Daoy (cell line): ENCODE results near the gene FPR2. TPM values are rescaled to one million over a fixed set of nuclear protein-coding genes. Genes with fewer than 3 reads are reported as not detected.
"Not testable (repeated sequence)": the region's sequence is repeated elsewhere in the genome, so short reads cannot be mapped to it uniquely, and the experiment has no call there.

Source experiments
- DNase-seq: peaks from one replicate; pipeline ENCODE4 v3.0.0-alpha.2; 2015; ENCODE audit warnings: low read depth
- total RNA-seq: library from RNA; depleted of rRNA; stranded (reverse); fragments of >200 nt; shearing (Covaris generic); gene quantifications from 2 replicates; pipeline ENCODE4 v1.2.3, GENCODE V29; 2014; rRNA removed

The FPR2 gene
- total RNA-seq: not detected in 2 replicates

- no peak for DNase-seq
These were observed at the start of gene FPR2 for GRCh38 chr19:51760697-51761356. Gene FPR2 (plus strand): TSS chr19:51761180. CDS start chr19:51768659, 7,479 bp downstream.

GRCh38 chr19:51711702-51712101 lies 49.3 kb upstream of the FPR2 start:
- no peak for DNase-seq

- peak; percentile 72 for DNase-seq
These were observed 48.4 kb upstream of the FPR2 start for GRCh38 chr19:51712461-51713081.

GRCh38 chr19:51713319-51714285 lies 47.4 kb upstream of the FPR2 start:
- no peak for DNase-seq

GRCh38 chr19:51714848-51715247 lies 46.1 kb upstream of the FPR2 start:
- DNase-seq: no peak

GRCh38 chr19:51715850-51716249 lies 45.1 kb upstream of the FPR2 start:
- no peak for DNase-seq

GRCh38 chr19:51716925-51717324 lies 44.1 kb upstream of the FPR2 start:
- no peak for DNase-seq

GRCh38 chr19:51719251-51719988 lies 41.6 kb upstream of the FPR2 start:
- DNase-seq: no peak

- DNase-seq: no peak
These were observed 39.1 kb upstream of the FPR2 start for GRCh38 chr19:51721905-51722304.

GRCh38 chr19:51722492-51722891 lies 38.5 kb upstream of the FPR2 start:
- DNase-seq: no peak

- DNase-seq: no peak
These were observed 36.4 kb upstream of the FPR2 start for GRCh38 chr19:51724543-51724942.

- peak; percentile 85 for DNase-seq
These were observed 34.9 kb upstream of the FPR2 start for GRCh38 chr19:51726049-51726448.

GRCh38 chr19:51727349-51727880 lies 33.6 kb upstream of the FPR2 start:
- peak; percentile 86 for DNase-seq

- DNase-seq: no peak
These were observed 31.2 kb upstream of the FPR2 start for GRCh38 chr19:51729781-51730180.

- DNase-seq: no peak
These were observed 27.0 kb upstream of the FPR2 start for GRCh38 chr19:51733742-51734522.

GRCh38 chr19:51735759-51736449 lies 25.1 kb upstream of the FPR2 start:
- DNase-seq: peak; percentile 80

GRCh38 chr19:51737389-51737788 lies 23.6 kb upstream of the FPR2 start:
- DNase-seq: no peak

- no peak for DNase-seq
These were observed 23.1 kb upstream of the FPR2 start for GRCh38 chr19:51737924-51738323.

GRCh38 chr19:51738523-51738922 lies 22.5 kb upstream of the FPR2 start:
- DNase-seq: not testable (repeated sequence)
